ENCODE data around the gene NMU.
"Not testable (repeated sequence)": the region's sequence is repeated elsewhere in the genome, so short reads cannot be mapped to it uniquely, and the experiment has no call there.

Gene NMU, protein sequence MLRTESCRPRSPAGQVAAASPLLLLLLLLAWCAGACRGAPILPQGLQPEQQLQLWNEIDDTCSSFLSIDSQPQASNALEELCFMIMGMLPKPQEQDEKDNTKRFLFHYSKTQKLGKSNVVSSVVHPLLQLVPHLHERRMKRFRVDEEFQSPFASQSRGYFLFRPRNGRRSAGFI

DNA sequence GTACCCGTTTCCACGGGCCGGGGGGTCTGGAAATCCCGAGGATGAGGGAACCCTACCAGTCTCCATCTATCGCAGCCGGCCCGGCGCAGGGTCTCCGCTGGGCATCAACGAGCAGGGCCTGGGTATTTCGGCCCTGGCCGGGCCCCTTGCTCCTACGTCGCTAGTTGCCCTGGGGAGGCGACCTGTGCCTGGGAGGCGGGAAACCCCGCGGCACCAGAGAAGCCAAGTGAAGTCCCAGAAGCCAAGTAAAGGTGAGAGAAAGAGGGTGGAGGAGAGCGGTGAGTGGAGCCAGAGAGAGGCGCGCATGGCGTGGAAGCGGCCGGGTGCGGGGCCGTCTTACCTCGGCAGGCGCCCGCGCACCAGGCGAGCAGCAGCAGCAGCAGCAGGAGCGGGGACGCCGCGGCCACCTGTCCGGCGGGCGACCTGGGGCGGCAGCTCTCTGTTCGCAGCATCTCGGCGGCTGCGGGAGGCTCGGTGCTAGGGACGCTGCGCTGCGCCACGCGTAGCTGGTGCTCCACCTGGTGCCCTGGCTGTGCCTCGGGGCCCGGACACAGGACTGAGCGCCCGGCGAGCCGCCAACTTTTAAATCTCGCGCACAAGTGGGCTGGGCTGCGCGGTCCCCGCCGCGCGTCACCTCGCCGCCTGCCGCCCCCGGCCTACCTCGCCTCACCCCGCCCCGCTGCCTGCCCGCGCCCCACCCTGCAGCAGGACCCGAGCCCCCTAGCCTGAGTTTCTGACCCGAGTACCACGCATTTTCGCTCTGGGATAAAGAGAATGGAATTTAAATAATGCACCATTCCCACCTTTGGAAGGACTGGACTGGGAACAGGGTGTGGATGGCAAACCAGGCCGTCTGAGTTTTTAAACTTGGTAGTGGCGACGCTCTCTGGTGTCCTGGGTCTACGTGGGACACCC lies at the start of gene NMU:
Gene NMU (minus strand): TSS at position 558 of the 915 bp plus-strand sequence. CDS start 106 bp downstream, at position 452.
- in situ Hi-C loops (cut with MboI; ENCODE audit: low sequenced_read_pairs) = no loop called here

DNA sequence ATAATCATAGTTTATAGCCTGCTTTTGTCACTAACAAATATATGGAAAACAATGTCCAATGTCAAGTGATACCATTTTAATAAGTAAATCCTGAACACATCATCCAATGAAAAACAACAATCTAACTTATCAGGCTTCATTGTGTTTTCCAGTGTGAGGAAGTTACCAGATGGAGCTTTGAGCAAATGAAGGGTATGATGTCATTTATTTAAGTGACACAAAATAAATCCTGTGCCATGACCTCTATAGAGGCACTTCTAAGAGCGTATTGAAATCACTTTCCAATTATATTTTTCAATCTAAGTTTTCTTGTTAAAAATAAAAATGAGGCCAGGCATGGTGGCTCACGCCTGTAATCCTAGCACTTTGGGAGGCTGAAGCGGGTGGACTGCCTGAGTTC lies 48.2 kb upstream of the NMU start:
- in situ Hi-C loops (cut with MboI; ENCODE audit: low sequenced_read_pairs) = no loop called here

DNA sequence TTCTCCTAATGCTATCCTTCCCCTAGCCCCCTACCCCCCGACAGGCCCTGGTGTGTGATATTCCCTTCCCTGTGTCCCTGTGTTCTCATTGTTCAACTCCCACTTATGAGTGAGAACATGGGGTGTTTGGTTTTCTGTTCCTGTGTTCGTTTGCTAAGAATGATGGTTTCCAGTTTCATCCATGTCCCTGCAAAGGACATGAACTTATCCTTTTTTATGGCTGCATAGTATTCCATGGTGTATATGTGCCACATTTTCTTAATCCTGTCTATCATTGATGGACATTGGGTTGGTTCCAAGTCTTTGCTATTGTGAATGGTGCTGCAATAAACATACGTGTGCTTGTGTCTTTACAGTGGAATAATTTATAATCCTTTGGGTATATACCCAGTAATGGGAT lies 46.7 kb upstream of the NMU start:
- in situ Hi-C loops (cut with MboI; ENCODE audit: low sequenced_read_pairs) = not testable (repeated sequence)

DNA sequence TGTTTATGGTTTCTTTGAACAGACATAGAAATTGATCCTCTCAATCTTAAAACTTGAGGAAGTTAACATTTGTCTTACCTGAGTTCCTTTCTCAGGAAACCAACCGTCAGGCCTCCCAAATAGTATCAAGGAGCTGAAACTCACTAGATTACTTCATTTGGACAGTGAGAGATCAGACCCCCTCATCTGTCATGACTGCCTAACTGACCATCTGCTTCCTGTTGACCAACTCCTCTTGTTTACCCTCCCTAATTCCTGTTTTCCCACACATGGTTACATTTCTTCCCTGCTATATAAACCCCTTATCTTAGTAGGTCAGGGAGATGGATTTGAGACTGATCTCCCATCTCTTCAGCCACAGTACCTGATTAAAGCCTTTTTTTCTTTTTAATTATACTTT lies 46.2 kb upstream of the NMU start:
- in situ Hi-C loops (cut with MboI; ENCODE audit: low sequenced_read_pairs) = no loop called here

DNA sequence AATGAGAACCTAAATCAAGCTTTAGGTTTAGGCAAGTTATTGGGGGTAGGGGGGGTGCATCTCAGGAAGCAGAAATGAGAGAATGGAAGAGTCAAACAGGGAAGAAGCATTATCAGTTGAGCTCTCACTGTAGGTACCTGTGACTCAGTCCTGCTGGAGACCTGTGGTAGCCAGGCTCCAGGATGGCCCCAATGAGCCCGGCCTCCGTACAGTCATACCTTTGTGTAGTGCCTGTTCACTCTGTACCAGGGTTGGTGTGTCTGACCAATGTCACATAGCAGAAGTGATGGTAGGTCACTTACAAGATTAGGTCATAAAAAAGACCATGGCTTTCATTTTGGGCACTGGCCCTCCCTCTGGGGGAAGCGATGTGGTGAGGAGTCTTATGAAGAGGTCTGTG lies 45.3 kb upstream of the NMU start:
- in situ Hi-C loops (cut with MboI; ENCODE audit: low sequenced_read_pairs) = no loop called here

DNA sequence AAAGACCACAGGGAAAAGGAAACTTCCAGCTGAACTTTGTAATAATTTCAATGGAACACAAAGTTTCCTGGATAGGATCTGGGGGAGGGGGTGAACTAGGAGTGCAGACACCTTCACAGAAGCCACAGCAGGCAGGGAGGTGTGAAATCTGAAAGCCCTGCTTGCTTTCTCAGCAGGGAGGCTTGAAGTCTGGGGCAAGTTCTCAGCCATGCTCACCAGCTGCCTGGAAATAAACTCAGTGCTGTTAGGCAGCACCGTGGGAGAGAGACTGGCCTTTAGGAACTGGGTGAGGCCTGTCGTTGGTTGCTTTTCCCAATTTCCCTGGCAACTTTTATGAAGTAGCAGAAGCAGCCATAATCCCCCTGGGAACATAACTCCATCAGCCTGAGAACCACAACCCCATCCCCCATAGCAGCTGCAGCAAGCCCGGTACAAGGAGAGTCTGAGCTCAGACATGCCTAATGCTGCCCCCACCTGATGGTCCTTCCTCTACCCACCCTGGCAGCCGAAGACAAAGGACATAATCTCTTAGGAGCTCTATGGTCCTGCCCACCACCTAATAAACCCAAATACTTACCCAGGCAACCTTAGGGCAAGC lies 39.2 kb upstream of the NMU start:
- in situ Hi-C loops (cut with MboI; ENCODE audit: low sequenced_read_pairs) = no loop called here

DNA sequence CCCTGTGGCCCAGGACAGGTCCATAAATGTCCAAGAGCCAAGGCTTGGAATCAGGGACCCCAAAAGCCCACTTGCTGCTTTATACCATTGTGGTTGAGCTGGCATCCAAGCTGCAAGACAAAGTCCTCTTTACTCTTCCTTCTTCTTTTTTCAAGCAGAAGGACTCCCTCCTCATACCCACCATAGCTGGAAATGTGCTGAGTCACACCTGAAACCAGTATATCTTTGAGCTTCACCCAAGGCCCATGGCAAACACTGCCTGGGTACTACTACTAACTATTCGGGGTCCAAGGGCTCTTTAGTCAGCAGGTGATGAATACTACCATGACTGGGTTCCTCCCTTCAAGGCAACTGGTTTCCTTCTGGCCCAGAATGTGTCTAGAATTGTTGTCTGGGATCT lies 37.3 kb upstream of the NMU start:
- in situ Hi-C loops (cut with MboI; ENCODE audit: low sequenced_read_pairs) = no loop called here

DNA sequence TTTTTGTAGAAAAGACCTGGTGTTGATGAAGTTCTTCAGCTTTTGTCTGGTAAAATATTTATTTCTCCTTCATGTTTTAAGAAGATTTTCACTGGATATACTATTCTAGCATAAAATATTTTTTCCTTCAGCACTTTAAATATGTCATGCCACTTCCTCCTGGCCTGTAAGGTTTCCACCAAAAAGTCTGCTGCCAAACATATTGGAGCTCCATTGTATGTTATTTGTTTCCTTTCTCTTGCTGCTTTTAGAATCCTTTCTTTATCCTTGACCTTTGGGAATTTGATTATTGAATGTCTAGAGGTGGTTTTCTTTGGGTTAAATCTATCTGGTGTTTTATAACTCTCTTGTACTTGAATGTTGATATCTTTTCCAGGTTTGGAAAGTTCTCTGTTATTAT lies 35.6 kb upstream of the NMU start:
- in situ Hi-C loops (cut with MboI; ENCODE audit: low sequenced_read_pairs) = no loop called here

DNA sequence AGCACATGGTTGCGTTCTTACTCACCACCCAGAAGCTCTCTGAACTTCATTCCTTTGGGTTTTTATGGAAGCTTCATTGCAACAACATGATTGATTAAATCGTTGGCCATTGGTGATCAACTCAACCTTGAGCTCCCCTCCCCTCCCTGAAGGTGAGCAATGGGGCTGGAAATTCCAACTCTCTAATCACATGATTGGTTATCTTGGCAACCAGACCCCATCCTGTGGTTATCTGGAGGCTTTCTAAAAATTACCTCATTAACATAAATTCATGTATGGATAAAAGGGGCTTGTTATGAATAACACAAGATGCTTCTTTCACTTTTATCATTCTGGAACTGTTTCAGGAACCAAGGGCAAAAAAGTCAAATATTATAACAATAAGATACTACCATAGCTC lies 34.6 kb upstream of the NMU start:
- in situ Hi-C loops (cut with MboI; ENCODE audit: low sequenced_read_pairs) = no loop called here

DNA sequence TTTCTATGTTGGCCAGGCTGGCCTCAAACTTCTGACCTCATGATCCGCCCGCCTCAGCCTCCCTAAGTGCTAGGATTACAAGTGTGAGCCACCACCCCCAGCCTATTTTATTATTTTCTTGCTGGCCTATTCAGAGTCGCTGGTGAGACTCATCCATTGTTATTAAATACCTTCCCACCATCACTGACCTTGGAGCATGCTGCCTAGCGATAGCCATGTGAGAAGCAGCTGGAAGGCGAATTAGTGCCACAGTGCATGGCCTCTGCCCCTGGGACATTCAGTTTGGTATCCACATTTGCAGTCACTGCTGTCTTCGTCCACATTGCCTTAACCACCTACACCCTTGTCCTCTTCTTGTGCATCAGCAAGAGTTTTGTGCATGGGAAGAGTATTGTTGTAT lies 32.4 kb upstream of the NMU start:
- in situ Hi-C loops (cut with MboI; ENCODE audit: low sequenced_read_pairs) = no loop called here

DNA sequence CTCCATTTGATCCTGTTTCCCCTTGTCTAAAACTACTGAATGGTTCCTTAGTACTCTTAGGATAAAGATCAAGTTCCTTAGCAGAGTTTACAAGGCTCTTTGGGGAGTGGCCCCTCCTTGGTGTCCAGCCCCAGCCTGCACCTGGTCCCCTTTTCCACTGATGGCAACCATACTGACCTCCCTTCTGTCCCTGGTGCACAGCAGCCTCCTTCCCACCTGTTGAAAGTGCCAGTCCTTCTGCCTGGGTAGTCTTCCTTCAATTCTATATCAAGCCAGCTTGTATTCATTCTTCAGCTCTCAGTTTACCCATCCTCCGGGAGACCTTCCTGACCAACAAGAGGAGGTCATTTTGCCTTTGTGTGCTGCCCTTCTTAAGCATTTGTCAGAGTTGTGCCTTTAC lies 30.4 kb upstream of the NMU start:
- in situ Hi-C loops (cut with MboI; ENCODE audit: low sequenced_read_pairs) = no loop called here

DNA sequence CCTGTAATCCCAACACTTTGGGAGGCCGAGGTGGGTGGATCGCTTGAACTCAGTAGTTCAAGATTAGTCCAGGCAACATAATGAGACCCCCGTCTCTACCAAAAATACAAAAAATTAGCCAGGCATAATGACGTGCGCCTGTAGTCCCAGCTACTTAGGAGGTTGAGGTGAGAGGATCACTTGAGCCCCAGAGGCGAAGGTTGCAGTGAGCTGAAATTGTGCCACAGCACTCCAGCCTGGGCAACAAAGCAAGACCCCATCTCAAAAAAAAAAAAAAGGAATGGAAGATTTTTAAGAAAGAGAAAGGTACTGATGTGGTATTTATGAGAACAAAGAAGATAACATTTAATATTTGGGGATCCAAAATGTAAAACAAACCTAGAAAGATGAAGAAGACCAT lies 27.0 kb upstream of the NMU start:
- in situ Hi-C loops (cut with MboI; ENCODE audit: low sequenced_read_pairs) = no loop called here

DNA sequence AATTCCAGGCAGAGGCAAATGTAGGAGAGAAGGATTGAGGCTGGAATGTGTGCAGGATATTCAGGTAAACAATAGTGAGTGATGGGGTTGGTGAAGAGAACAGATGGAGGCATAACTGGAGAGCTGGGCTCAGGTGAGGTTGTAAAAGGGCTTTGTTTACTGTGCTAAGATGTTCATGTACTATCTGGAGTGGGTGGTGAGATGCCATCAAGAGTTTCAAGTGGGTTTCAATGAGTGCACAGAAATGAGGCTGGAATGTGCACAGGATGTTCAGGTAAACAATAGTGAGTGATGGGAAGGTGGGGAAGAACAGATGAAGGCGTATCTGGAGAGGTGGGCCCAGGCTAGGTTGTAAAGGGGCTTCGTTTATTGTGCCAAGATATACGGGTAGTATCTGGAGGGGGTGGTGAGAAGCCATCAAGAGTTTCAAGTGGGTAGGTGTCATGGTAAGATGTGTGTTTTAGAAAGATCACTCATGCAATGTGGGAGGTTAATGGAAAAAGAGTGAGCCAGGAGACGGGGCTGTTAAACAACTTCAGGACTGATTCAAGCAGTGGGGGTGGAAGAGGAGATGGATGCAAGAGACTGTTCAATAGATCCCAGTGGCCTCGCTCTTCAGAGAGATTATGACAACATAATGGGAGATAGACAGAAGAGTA lies 25.4 kb upstream of the NMU start:
- in situ Hi-C loops (cut with MboI; ENCODE audit: low sequenced_read_pairs) = no loop called here

DNA sequence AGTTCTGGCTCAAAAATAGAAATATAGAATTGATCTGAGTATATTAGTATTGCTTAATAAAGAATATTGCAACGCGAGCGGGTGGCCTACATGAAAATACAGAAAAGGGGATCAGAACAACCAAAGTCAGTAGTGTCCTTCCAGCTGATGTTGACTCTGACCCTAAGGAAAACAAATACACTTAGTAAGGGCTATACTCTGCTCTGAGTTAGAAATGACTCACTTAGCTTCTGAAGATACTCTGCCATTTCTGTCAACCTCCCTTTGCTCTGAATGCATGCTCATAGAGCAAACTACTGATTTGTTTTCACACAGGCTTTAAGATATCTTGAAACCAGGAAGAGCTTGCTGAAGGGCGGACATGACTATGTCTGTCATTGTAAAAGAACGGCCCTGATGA lies 22.6 kb upstream of the NMU start:
- in situ Hi-C loops (cut with MboI; ENCODE audit: low sequenced_read_pairs) = no loop called here

DNA sequence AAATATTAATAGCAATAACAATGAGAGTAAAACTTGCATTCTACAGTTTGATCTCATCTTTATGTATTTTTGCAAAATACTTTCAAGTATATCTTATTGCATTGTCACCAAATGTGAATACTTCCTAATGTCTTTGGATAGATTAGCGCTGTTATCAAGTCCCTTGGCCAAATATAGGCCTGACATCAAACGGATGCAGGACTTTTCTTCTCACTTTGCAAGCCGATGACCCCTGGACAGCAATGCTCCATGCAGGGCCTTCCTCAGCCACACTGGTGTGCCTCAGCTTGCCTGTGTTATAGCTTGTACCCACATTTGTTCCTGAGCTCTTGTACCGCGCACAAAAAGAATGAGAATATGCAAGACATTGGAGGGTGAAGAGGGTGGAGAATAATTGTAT lies 18.0 kb upstream of the NMU start:
- in situ Hi-C loops (cut with MboI; ENCODE audit: low sequenced_read_pairs) = no loop called here

DNA sequence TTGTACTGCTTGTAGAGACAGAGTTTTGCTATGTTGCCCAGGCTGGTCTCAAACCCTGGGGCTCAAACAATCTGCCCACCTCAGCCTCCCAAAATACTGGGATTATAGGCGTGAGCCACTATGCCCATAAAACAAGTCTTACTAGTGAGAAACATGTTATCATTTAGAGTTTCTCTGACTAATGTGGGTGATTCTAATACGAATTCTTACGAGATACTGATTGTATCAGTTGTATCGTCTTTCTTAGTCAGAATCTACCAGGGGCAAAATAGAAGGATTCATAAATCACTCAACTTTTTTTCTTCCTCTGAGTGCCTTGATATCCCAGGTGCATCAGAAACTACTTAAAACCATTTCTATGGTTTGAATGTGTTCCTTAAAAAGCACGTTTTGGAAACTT lies 14.4 kb upstream of the NMU start:
- in situ Hi-C loops (cut with MboI; ENCODE audit: low sequenced_read_pairs) = no loop called here

DNA sequence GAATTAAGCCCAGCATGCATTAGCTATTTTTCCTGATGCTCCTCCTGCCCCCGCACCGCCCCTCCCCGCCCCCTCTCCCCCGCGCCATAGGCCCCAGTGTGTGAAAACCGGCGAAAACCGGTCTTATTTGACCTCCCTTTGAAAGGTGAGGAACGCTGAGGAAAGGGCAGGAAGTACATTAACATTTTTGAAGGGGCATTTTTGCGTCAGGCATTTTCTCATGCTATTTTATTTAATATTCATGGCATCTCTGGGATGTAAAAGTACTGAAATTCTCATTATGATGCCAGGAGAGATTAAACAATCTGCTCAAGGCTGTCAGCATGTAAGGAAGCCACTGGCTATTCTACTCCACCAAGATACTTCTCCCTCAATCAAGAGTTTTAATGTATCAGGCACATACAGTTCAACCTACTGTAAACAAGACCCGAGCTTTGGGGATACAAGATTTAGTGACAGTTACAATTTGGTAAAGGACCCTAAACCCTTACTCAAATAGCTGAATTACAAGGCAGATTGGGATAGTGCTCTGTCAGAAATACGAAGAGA lies 1.2 kb upstream of the NMU start:
- in situ Hi-C loops (cut with MboI; ENCODE audit: low sequenced_read_pairs) = no loop called here

DNA sequence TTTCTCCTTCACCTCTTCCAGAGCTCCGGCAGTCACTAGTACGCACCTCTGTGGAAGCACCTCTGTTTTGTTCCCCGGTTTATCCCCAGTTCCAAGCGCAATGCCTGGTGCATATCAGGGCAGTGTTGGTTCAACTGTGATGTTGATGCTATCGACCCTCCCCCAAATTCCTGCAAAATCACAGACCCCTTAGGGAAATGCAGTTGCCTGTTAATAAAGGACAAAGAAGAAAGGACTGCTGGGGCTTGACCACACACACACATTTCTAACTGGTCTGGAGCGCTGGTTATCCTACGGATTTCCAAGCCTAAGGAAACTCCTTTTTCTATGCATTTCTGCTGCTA lies 530 bp upstream of the NMU start:
- in situ Hi-C loops (cut with MboI; ENCODE audit: low sequenced_read_pairs) = no loop called here

DNA sequence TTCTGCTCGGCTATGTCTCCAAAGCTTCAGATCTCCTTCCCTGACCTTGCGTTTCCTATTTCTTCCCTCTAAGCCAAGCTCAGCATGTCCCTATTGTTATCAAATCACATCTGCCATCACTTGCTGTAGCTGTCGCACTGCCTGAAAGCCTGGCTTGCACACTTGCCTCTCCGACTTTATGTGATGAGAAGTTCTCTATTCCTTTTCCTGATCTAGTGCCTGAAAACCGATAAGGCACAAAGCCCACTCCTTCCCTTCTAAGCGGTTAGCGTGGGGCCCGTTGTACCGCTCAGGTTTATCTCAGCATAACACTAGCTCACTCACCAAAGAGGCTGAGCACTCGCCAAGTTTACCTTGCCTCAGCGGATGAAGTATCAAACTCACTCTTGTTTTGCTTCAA lies 816 bp downstream of the NMU start:
- in situ Hi-C loops (cut with MboI; ENCODE audit: low sequenced_read_pairs) = no loop called here

DNA sequence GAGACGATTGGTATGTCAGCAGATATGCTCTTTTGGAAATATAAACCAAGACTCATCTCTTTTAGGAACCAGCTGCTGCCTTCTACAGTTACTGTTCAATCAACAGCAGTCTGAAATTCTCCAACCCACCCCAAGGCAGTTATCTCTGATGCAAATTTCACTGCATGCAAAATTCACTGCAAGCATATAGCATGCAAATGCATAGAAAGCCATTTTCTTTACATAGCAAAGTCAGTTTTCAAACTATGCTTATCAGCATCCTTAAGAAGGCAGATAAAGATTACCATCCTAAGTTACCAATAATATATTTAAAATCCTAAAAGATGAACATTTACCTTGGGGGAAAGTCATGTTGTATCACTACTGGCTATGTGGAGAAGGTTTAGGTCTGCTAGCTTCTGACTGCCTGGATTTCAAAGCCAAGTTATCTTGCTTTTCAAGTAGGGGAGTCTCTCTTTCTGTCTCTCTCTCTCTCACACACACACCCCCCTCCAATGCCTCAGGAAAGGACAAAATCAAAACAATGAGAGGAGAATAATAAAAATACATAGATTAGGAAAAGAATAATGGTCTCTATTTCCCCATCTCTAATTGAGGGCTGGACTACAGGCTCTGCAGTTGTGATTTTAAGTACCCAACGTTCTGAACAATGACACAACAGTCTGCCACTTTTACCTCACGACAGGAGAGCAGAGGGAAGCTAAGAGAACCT lies 1.5 kb downstream of the NMU start:
- in situ Hi-C loops (cut with MboI; ENCODE audit: low sequenced_read_pairs) = no loop called here

DNA sequence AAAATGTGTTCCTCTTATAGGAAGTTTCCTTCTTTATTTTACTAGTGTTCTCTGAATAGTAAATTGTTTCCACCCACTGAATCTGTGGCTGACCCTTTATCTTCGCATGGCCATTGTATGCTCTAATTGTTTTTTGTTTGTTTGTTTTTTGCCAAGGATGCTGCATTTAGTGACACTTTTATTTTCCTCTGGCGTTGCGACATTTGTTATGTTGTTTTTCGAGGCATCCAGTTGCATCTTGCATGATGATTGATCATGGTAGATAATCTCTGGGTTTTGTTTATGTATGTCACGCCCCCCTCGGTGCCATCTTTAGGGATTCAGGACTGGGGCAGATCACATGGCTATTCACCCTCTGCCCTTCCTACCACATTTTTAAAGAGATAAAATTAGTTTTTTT lies 2.2 kb downstream of the NMU start:
- in situ Hi-C loops (cut with MboI; ENCODE audit: low sequenced_read_pairs) = no loop called here

All from HL-60/S4 treated with phorbol 12-myristate 13-acetate at 8.2 ng/mL for 4 days and 3 days (cell line).